DMS79 (cell line): ENCODE measurements around the gene L1TD1.
"Not testable (repeated sequence)": the region's sequence is repeated elsewhere in the genome, so short reads cannot be mapped to it uniquely, and the experiment has no call there.

Source experiments
- DNase-seq: peaks from one replicate; lab custom pipeline; 2025; lab: John Stamatoyannopoulos, UW

Gene L1TD1

GRCh38 chr1:62194651-62195544 is at the start of gene L1TD1:
Gene L1TD1, plus strand, starts transcription at chr1:62194849. Its CDS starts 11,780 bp downstream, at chr1:62206629.
- no peak for DNase-seq

DNA sequence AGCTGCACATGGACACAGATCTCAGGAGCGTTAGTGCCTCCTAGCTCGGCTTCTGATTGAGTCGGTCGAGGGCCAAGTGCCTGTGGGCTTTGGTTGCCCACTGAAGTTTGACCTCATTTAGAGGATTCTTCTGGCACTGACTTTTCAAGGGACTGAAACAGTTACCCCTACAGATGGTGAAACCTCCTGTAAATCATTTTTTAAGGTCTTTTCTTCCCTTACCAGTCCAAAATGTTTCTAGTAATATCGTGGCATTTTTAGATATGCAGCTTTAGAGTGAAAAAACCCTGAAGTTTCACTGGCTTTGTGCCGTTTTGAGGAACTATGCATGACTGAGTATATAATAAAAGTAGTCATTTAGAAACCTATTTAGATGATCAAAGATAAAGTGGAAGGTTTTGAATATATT is 34.7 kb upstream of the L1TD1 start:
- no peak for DNase-seq

DNA sequence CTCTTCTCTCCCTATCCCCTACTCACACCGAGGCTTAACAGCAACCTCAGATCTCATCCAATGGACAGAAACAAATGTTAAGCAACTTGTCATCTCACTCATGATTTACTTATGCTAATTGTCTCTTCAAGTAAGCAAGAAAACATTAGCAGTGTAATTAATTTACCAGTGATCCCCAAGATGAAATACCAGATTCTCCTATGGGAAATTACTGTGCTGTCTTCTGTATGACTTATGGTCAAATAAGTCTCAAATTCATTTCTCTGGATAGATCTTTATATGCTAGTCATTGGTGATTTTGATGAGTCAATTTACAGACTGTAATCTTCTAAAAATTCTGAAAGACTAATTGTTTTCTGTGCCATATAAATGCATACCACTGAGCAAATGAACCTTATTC is 32.9 kb upstream of the L1TD1 start:
- no peak for DNase-seq

GRCh38 chr1:62170380-62170779 is 24.3 kb upstream of the L1TD1 start:
- DNase-seq: not testable (repeated sequence)

DNA sequence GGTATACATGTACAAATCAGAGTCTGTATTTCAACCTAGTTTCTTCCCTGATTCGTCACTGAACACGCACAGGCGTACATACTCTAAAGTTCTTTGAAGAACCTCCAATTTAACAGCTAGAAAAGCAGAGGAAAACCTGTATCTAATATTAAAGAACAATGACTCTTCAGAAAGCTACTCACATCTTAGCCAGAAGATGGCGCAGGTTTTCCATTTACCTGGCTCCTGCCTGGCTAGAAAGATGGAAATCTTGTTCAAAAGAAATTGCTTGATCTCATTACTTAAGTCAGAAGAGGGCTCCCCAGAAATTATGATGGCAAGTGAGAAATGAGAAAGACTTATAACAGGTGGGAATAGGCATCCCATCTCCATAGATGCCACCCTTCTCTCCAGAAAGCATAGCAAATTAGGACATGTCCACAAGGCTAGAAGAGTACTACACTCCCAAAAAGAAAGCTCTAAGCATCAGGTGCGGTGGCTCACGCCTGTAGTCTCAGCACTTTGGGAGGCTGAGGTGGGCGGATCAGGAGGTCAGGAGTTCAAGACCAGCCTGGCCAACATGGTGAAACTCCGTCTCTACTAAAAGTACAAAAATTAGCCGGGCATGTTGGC is 19.0 kb upstream of the L1TD1 start:
- DNase-seq: peak; percentile 30

DNA sequence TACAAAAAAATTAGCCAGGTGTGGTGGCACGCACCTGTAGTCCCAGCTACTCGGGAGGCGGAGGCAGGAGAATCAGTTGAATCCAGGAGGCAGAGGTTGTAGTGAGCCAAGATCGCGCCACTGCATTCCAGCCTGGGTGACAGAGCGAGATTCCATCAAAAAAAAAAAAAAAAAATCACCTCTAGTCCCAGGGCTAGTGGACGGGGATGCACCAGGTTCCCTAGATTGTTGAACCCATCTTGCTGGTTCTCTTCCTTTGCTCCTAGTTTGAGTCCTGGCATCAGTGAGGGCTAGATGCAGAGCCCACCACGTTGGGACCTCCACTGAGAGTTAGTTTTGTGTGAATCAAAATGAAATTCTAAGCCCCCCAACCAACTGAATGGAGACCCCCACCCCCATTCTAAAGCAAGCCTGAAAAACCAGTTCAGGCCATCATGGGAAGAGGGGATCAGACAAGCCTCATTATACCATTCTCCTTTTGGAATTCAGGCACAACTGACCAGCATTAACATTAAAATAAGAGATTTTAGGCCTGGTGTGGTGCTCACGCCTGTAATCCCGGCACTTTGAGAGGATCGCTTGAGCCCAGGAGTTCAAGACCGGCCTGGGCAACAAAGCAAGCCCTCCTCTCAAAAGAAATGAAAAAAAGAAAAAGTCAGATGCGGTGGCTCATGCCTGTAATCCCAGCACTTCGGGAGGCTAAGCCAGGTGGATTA is 17.9 kb upstream of the L1TD1 start:
- DNase-seq: no peak

GRCh38 chr1:62177621-62178020 is 17.0 kb upstream of the L1TD1 start:
- DNase-seq: no peak

- DNase-seq: no peak
Measured at GRCh38 chr1:62178372-62178771, 16.3 kb upstream of the L1TD1 start.

DNA sequence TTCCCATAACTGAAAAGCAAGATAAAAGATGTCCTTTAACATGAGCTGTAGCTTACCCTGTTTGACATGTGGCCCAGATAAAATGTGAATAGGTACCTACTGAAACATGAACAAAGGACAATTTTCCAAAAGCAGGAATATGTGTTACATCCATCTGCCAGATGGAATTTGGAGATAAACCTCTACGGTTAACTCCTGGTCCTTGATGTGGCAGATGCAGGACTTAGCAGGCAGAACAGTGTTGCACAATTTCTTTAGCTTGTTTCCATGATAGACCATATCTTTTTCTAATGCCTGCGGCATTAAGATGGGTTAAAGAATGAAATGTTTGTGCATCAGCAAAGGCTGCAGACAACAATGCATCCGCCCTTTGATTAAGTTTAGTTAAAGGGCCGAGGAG is 14.6 kb upstream of the L1TD1 start:
- DNase-seq: not testable (repeated sequence)

DNA sequence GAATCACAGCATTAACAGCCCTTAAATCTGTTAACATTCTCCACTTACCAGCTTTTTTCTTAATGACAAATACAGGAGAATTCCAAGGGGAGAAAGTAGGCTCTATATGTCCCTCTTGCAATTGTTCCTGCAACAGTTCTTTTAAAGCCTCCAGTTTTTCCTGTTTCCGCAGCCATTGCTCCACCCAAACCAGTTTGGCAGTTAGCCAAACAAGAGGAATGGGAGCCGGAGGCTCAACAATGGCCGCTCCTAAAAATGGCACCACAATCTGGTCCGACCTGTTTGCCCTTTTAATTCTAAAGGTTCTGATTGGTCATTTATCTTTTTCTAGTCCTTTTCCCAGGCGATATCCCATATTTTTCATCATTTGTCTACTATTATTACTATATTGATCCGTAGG is 14.0 kb upstream of the L1TD1 start:
- no peak for DNase-seq

GRCh38 chr1:62181532-62181931 is 13.1 kb upstream of the L1TD1 start:
- no peak for DNase-seq

GRCh38 chr1:62182157-62182556 is 12.5 kb upstream of the L1TD1 start:
- DNase-seq: not testable (repeated sequence)

DNA sequence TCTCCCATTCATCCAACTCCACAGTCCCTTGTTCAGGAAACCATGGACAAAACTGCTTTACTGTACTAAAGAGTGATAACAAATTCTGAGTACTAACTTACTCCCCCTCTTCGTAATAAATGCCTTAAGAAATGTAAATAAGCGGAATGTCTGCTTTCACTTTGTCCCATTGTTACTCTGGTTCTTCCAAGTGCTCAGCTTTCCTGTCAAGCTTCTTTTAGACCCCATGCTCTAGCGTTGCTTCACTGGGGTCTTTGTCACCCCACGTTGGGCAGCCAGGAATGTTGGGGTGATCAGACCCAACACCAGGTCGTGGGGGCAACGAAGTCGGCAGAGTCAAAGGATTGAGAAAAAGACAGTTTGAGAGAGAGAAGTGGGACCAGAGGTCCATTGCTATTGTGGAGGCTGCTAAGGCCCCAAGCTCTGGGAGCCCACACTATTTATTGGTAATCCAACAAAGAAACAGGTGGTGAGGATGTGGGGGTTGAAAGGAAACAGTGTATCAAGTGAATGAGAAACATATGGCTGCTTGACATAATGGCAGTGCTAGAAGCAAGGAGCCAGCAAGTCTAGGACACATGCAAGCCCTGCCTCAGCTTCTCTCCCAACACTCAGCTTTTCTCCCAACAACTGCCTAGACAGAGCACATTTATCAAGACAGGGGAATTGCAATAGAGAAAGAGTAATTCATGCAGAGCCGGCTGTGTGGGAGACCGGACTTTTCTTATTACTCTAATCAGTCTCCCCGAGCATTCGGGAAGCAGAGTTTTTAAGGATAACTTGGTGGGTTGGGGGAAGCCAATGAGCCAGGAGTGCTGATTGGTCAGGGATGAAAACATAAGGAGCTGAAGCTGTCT is 11.3 kb upstream of the L1TD1 start:
- not testable (repeated sequence) for DNase-seq

DNA sequence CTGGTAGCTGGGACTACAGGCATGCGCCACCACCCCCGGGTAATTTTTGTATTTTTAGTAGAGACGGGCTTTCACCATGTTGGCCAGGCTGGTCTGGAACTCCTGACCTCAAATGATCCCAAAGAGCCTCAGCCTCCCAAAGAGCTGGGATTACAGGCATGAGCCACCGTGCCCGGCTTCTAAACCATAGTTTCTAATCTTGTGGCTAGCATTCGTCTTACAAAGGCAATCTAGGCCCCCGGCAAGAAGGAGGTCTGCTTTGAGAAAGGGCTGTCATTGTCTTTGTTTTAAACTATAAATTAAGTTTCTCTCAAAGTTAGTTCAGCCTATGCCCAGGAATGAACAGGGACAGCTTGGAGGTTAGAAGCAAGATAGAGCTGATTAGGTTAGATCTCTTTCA is 10.3 kb upstream of the L1TD1 start:
- DNase-seq: no peak

GRCh38 chr1:62185233-62185632 is 9.4 kb upstream of the L1TD1 start:
- DNase-seq: not testable (repeated sequence)

DNA sequence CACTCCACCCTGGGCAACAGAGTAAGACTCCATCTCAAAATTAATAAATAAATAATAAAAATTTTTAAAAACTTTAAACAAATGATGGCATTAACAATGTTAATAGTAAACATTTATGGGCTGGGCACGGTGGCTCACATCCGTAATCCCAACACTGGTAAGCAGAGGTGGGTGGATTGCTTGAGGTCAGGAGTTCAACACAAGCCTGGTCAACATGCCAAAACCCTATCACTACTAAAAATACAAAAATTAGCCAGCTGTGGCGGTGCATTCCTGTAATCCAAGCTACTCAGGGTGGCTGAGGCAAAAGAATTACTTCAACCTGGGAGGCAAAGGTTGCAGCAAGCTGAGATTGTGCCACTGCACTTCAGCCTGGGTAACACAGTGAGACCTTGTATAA is 9.0 kb upstream of the L1TD1 start:
- no peak for DNase-seq

DNA sequence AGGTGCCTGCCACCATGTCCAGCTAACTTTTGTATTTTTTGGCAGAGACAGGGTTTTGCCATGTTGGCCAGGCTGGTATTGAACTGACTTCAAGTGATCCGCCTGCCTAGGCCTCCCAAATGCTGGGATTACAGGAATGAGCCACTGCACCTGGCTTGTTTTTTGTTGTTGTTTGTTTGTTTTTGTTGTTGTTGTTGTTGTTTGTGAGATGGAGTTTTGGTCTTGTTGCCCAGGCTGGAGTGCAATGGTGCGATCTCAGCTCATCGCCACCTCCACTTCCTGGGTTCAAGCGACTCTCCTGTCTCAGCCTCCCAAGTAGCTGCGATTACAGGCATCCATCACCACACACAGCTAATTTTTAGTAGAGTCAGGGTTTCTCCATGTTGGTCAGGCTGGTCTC is 7.1 kb upstream of the L1TD1 start:
- DNase-seq: no peak

GRCh38 chr1:62188111-62188510 is 6.5 kb upstream of the L1TD1 start:
- no peak for DNase-seq

- DNase-seq: no peak
Measured at GRCh38 chr1:62196086-62196690, 1.5 kb downstream of the L1TD1 start.

- DNase-seq: no peak
Measured at GRCh38 chr1:62198069-62198780, 3.6 kb downstream of the L1TD1 start.

GRCh38 chr1:62198781-62199125 is 4.1 kb downstream of the L1TD1 start:
- DNase-seq: no peak
